Activated CD8-positive, alpha-beta memory T cell treated with anti-CD3 and anti-CD28 coated beads, Interleukin-2, amount 50 U/mL, for 48 hours (primary cell): Measurements from ENCODE around the gene ABCC4.

ENCODE experiments used
- DNase-seq: peaks from one replicate; pipeline ENCODE4 v3.0.0-alpha.2; 2020

Gene ABCC4

GRCh38 chr13:95106562-95106961 is 194.7 kb downstream of the ABCC4 start:
- no peak for DNase-seq

- DNase-seq = no peak
These were observed 200.5 kb downstream of the ABCC4 start for GRCh38 chr13:95100525-95101433.

- no peak for DNase-seq
These were observed 201.7 kb downstream of the ABCC4 start for GRCh38 chr13:95099541-95099940.

- no peak for DNase-seq
These were observed 202.3 kb downstream of the ABCC4 start for GRCh38 chr13:95098916-95099315.

- DNase-seq = no peak
These were observed 209.5 kb downstream of the ABCC4 start for GRCh38 chr13:95091755-95092154.

- DNase-seq = no peak
These were observed 213.4 kb downstream of the ABCC4 start for GRCh38 chr13:95087746-95088305.

- no peak for DNase-seq
These were observed 214.5 kb downstream of the ABCC4 start for GRCh38 chr13:95086761-95087160.

GRCh38 chr13:95083758-95084157 is 217.5 kb downstream of the ABCC4 start:
- DNase-seq = no peak

GRCh38 chr13:95083066-95083465 is 218.2 kb downstream of the ABCC4 start:
- DNase-seq = no peak

GRCh38 chr13:95075506-95075905 is 225.7 kb downstream of the ABCC4 start:
- no peak for DNase-seq

- DNase-seq = no peak
These were observed 226.4 kb downstream of the ABCC4 start for GRCh38 chr13:95074820-95075219.

GRCh38 chr13:95073747-95074311 is 227.4 kb downstream of the ABCC4 start:
- no peak for DNase-seq

GRCh38 chr13:95067303-95067702 is 233.9 kb downstream of the ABCC4 start:
- no peak for DNase-seq

GRCh38 chr13:95060014-95060519 is 241.2 kb downstream of the ABCC4 start:
- DNase-seq = no peak

GRCh38 chr13:95059306-95059705 is 241.9 kb downstream of the ABCC4 start:
- no peak for DNase-seq

- no peak for DNase-seq
These were observed 242.6 kb downstream of the ABCC4 start for GRCh38 chr13:95058680-95059079.

- no peak for DNase-seq
These were observed 245.0 kb downstream of the ABCC4 start for GRCh38 chr13:95056266-95056665.

- no peak for DNase-seq
These were observed 250.2 kb downstream of the ABCC4 start for GRCh38 chr13:95050800-95051615.

- DNase-seq = no peak
These were observed 251.5 kb downstream of the ABCC4 start for GRCh38 chr13:95049772-95050171.

- DNase-seq = no peak
These were observed 256.6 kb downstream of the ABCC4 start for GRCh38 chr13:95044452-95045205.

GRCh38 chr13:95039415-95039814 is 261.8 kb downstream of the ABCC4 start:
- no peak for DNase-seq

GRCh38 chr13:95038949-95039348 is 262.3 kb downstream of the ABCC4 start:
- no peak for DNase-seq
